K562 (cell line): Measurements from ENCODE around the gene S100A8. TPM values are rescaled to one million over a fixed set of nuclear protein-coding genes. Genes with fewer than 3 reads are reported as not detected.

ENCODE experiments used
- ATAC-seq: fragments of 200-7000 bp; cut with Tn5 transposase; 3 replicates; pipeline ENCODE4 v1.9.1; 2020; ENCODE audit warnings: moderate library complexity
- BruUV-seq: library from RNA; stranded (reverse); fragments of 400-500 nt; replicated peaks from 2 replicates; lab custom pipeline; 2021; lab: Mats Ljungman, UMichigan
- CTCF ChIA-PET: fragments of 300-600 bp; formaldehyde crosslinking; extraction: SDS; loops from one replicate; lab custom pipeline; 2021; ENCODE audit warnings: low intra/inter-chr PET ratio; lab: Yijun Ruan, JAX
- POLR2A ChIA-PET: fragments of 300-600, 350-650 bp; sonication (Branson Sonifier 250); formaldehyde crosslinking; extraction: SDS; loops from one replicate; lab custom pipeline; 2021; ENCODE audit warnings: antibody characterized with exemption, inconsistent platforms; lab: Yijun Ruan, JAX
- DNase-seq, 4 experiments: peaks; one replicate each; pipeline versions ENCODE4 v3.0.0 to v3.0.0-alpha.2; 2011 to 2018; ENCODE audit warnings: low spot score in 3 of 4, mixed read lengths in 3 of 4; ENCODE audit errors: extremely low read depth in 1 of 4
- FAIRE-seq: peaks from 2 replicates; lab custom pipeline; 2011; peaks lifted over from hg19 to GRCh38; lab: Jason Lieb, UNC
- H2AFZ ChIP-seq: 2 replicates; pipeline ENCODE4 v1.6.0; 2011; ENCODE audit warnings: low read depth, low read length, control low read depth, inconsistent platforms
- H3K27ac ChIP-seq: fragments of 200-600 bp; 3 replicates; pipeline ENCODE4 v1.8.0; 2011; ENCODE audit warnings: low read depth, mild to moderate bottlenecking, control low read depth, inconsistent platforms, low read length, moderate library complexity, mixed read lengths; ENCODE audit errors: extremely low read depth
- H3K27me3 ChIP-seq, 2 experiments: fragments of 300-600 bp in 1 of 2; 2 replicates in 1 of 2; 3 replicates in 1 of 2; pipeline versions ENCODE4 v1.6.0 to v1.8.0; 2011; ENCODE audit warnings: inconsistent platforms in 2 of 2, low read length in 2 of 2, mild to moderate bottlenecking in 1 of 2, mixed read lengths in 1 of 2, moderate library complexity in 1 of 2; ENCODE audit not compliant: control insufficient read depth in 2 of 2, insufficient read depth in 2 of 2
- H3K36me3 ChIP-seq: fragments of 300-600 bp; 3 replicates; pipeline ENCODE4 v1.8.0; 2011; ENCODE audit warnings: mild to moderate bottlenecking, low read length, inconsistent platforms; ENCODE audit not compliant: control insufficient read depth, insufficient read depth
- H3K4me1 ChIP-seq, 2 experiments: fragments of 200-600 bp in 1 of 2; replicated peaks in 1 of 2; 2 replicates in 1 of 2; 3 replicates in 1 of 2; pipeline versions ENCODE4 v1.5.1 to v1.8.0; 2011; ENCODE audit warnings: inconsistent platforms in 2 of 2, low read length in 2 of 2, mild to moderate bottlenecking in 1 of 2, mixed read lengths in 1 of 2, moderate library complexity in 1 of 2; ENCODE audit not compliant: control insufficient read depth in 2 of 2, insufficient read depth in 2 of 2
- H3K4me2 ChIP-seq: 2 replicates; pipeline ENCODE4 v1.6.1; 2011; ENCODE audit warnings: low read length, control low read depth, inconsistent platforms, mixed read lengths; ENCODE audit not compliant: insufficient read depth
- H3K4me3 ChIP-seq: fragments of 200-600 bp; sonication (generic), shearing (Covaris generic); 2 replicates; pipeline ENCODE4 v1.5.1; 2016; ENCODE audit warnings: control low read depth, inconsistent platforms
- H3K79me2 ChIP-seq: fragments of 200-600 bp; 3 replicates; pipeline ENCODE4 v1.8.0; 2011; ENCODE audit warnings: low read length, inconsistent platforms; ENCODE audit not compliant: control insufficient read depth, insufficient read depth
- H3K9ac ChIP-seq, 2 experiments: 2 replicates each; pipeline versions ENCODE4 v1.6.0 to v1.6.1; 2011; ENCODE audit warnings: low read depth in 2 of 2, low read length in 2 of 2, control low read depth in 1 of 2, inconsistent platforms in 1 of 2, mild to moderate bottlenecking in 1 of 2, mixed read lengths in 1 of 2; ENCODE audit not compliant: insufficient read depth in 1 of 2
- H3K9me1 ChIP-seq: one replicate; pipeline ENCODE4 v1.6.0; 2011; ENCODE audit warnings: inconsistent platforms, mild to moderate bottlenecking, low read length, moderate library complexity; ENCODE audit not compliant: control insufficient read depth, insufficient read depth
- H3K9me3 ChIP-seq: replicated peaks from 2 replicates; pipeline ENCODE4 v1.5.1; 2011; ENCODE audit warnings: low read depth, low read length, inconsistent platforms; ENCODE audit not compliant: control insufficient read depth, insufficient read depth
- H4K20me1 ChIP-seq: replicated peaks from 2 replicates; pipeline ENCODE4 v1.6.1; 2011; ENCODE audit warnings: low read length, inconsistent platforms, mixed read lengths; ENCODE audit not compliant: control insufficient read depth, insufficient read depth
- CEBPB ChIP-seq: fragments of 450-650 bp; IDR thresholded peaks from 2 replicates; pipeline ENCODE4 v1.6.1; 2016; ENCODE audit warnings: missing genetic modification characterization, missing compliant biosample characterization
- GATAD2B ChIP-seq: fragments of 450-650 bp; IDR thresholded peaks from 2 replicates; pipeline ENCODE4 v1.6.1; 2017; ENCODE audit warnings: mild to moderate bottlenecking, borderline replicate concordance
- NCOA4 ChIP-seq: fragments of 450-650 bp; IDR thresholded peaks from 2 replicates; pipeline ENCODE4 v1.6.1; 2018; ENCODE audit warnings: mild to moderate bottlenecking; ENCODE audit not compliant: partially characterized antibody
- NR2C2 ChIP-seq, 2 experiments: fragments of 200-800 bp in 1 of 2; sonication (Bioruptor generic) in 1 of 2; sonication (generic) in 1 of 2; formaldehyde crosslinking in 1 of 2; IDR thresholded peaks; 2 replicates each; pipeline versions ENCODE4 v1.6.1 to v1.8.0; 2016 to 2022; ENCODE audit warnings: mild to moderate bottlenecking in 1 of 2, missing compliant biosample characterization in 1 of 2, missing genetic modification characterization in 1 of 2, missing genetic modification reagents in 1 of 2
- USF2 ChIP-seq: sonication (generic); formaldehyde crosslinking; IDR thresholded peaks from 2 replicates; pipeline ENCODE4 v1.5.0; 2020; ENCODE audit warnings: missing genetic modification reagents
- WGBS: fragments of 100-300 bp; shearing (Covaris generic); methylation state at CpG from one replicate; pipeline ENCODE4 v1.1.6; 2016; ENCODE audit warnings: low coverage, mixed read lengths; ENCODE audit not compliant: insufficient coverage; ENCODE audit errors: missing lambda C conversion rate; 5-methylcytosine and 5-hydroxymethylcytosine counted together
- in situ Hi-C: fragments of 300-500 bp; cut with MboI; formaldehyde crosslinking; loops from 4 replicates; pipeline ENCODE4 v1.15.0; 2018; ENCODE audit warnings: inconsistent platforms, mixed read lengths
- intact Hi-C: fragments of 100-400 bp; cut with micrococcal nuclease; formaldehyde crosslinking; loops from 2 replicates; pipeline ENCODE4 v1.14.2; 2022
- polyA plus RNA-seq, 8 experiments: library from polyadenylated mRNA; depleted of rRNA in 4 of 8; stranded (reverse) in 5 of 8; unstranded in 3 of 8; fragments of >200 nt; fragmentation: Nextera tagmentation in 2 of 8; fragmentation: Illumina TruSeq in 1 of 8; extraction: Ambion mirVana in 2 of 8; extraction: Trizol in 1 of 8; gene quantifications; 2 replicates each; pipeline versions ENCODE4 v1.2.1 to v1.2.3, GENCODE V29; 2011 to 2014; ENCODE audit warnings: inconsistent platforms in 1 of 8, missing spikeins in 1 of 8
- total RNA-seq, 7 experiments: library from RNA; depleted of rRNA in 6 of 7; stranded (reverse); fragments of >200 nt in 6 of 7; fragmentation: Illumina TruSeq in 2 of 7; extraction: Trizol in 2 of 7; gene quantifications; 2 replicates each; pipeline versions ENCODE4 v1.2.1 to v1.2.3, GENCODE V29; 2011 to 2021; ENCODE audit warnings: low replicate concordance in 1 of 7
- TF ChIP-seq, protein P1 (sequence below), 2 experiments: IDR thresholded peaks; 2 replicates each; pipeline ENCODE4 v1.6.1; 2011; ENCODE audit warnings: borderline replicate concordance in 1 of 2, control low read depth in 1 of 2, low read depth in 1 of 2, low read length in 1 of 2, mild to moderate bottlenecking in 1 of 2, mixed read lengths in 1 of 2, moderate library complexity in 1 of 2; ENCODE audit not compliant: insufficient read depth in 1 of 2, insufficient read length in 1 of 2, poor library complexity in 1 of 2, severe bottlenecking in 1 of 2; ENCODE audit errors: extremely low read depth in 1 of 2

S100A8 gene
- total and polyA plus RNA-seq, 9 of the 15 experiments (the other 6 are each of a cell fraction or from before 2014, with no cell fraction given): 0.15 to 0.60 TPM; not detected in 7

DNA sequence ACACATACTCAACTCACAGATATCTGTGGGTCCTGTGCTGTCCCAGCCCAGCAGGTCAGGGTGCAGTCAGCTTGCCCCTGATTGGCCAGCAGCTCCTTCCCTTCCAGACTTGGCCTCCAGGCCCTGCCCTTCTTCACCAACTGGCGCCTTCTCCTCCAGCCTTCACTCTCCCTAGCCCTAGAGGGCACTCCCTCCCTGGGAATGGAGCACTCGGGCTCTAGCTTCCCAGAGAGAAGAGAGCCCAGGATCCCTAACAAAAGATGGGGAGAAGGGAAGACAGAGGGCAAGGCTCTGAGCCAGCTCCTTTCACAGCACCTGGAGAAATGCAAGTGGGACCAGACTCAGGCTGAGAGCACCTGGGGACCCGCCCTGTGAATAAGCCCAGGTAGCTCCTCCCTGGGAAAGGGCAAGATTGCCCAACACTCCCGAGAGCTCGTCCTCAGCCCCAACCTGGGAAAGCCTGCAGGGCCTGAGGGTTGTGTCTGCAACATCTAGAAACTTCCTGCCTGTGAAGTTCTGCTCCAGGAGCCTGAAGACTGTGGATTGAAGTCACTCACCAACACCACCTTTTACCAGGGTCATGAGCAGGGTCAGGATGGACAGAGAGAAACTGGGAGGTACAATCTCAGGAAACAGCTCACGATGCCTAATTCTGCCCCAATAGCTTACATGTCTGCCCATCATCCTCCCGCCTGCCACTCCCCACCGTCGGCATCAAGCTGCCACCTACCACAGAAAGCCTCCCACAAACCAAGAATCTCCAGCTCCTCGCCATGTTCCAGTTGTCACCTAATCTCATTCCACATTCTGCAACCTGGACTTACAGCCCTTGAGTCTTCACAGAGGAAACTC, 42.1 kb downstream of the S100A8 start, which contains the start of gene PGLYRP4:
Gene PGLYRP4 (minus strand): TSS at position 331 of the 852 bp plus-strand sequence. CDS start 909 bp downstream, outside the sequence.
- no peak within 1 kb of the TSS for H3K9ac ChIP-seq
- in situ Hi-C loops: no loop called here
- H4K20me1 ChIP-seq: peaks cover 10% of the 10 kb centered on the region
- ATAC-seq: no peak
- intact Hi-C loops: no loop called here
- peaks cover 15 to 17% of the 10 kb centered on the region in 2 experiments for H3K4me1 ChIP-seq
- CTCF ChIA-PET: interaction anchor here (0.6 kb wide), 1 partner anchor 149 kb away, joined by 5 read pairs; no protein-coding TSS in a partner anchor
- FAIRE-seq: no peak
- no peaks in the 10 kb centered on the region for H3K79me2 ChIP-seq
- H3K27ac ChIP-seq: no peak within 1 kb of the TSS
- H3K4me2 ChIP-seq: no peak within 1 kb of the TSS
- H3K4me3 ChIP-seq: no peak within 1 kb of the TSS
- WGBS: 11% methylated on average over 9 of the region's 10 CpGs
- H3K36me3 ChIP-seq: no peaks in the 10 kb centered on the region
- no peak for DNase-seq
- H3K9me3 ChIP-seq: no peaks in the 10 kb centered on the region
- peaks cover 3 to 15% of the 10 kb centered on the region in 2 experiments; a peak in 3 of 5 replicates for H3K27me3 ChIP-seq
- H2AFZ ChIP-seq: no peak within 1 kb of the TSS
- TF ChIP-seq CEBPB (0 out of 2 replicates have a peak, but pooled peaks have one; percentile 39), GATAD2B (no peak)
- no peaks in the 10 kb centered on the region for H3K9me1 ChIP-seq
- BruUV-seq: no TSS peak
- POLR2A ChIA-PET: interaction anchor here (0.6 to 0.9 kb wide), 7 partner anchors 12 to 301 kb away, joined by 3 to 4 read pairs (median 3); no protein-coding TSS in a partner anchor

- Histone ChIP-seq H3K9me1 (no peaks in the 10 kb centered on the region), H3K4me3 (no peak overlapping the region), H3K9ac (no peak overlapping the region), H2AFZ (no peak overlapping the region), H3K4me2 (no peak overlapping the region), H3K4me1 (peaks cover 22 to 24% of the 10 kb centered on the region in 2 experiments), H3K36me3 (no peaks in the 10 kb centered on the region), H3K27me3 (peaks cover 3 to 15% of the 10 kb centered on the region in 2 experiments; a peak in 3 of 5 replicates), H3K79me2 (no peaks in the 10 kb centered on the region), H4K20me1 (peaks cover 14% of the 10 kb centered on the region), H3K9me3 (no peaks in the 10 kb centered on the region), H3K27ac (no peak overlapping the region)
- ChIA-PET CTCF (no interaction called here), POLR2A (interaction anchor here (0.6 kb wide), 2 partner anchors 290 to 302 kb away, joined by 3 to 4 read pairs; no protein-coding TSS in a partner anchor)
- no peak for FAIRE-seq
- intact Hi-C loops (no loop called here), in situ Hi-C loops (no loop called here)
- BruUV-seq: no TSS peak
- 12% methylated on average over 7 of the region's 7 CpGs for WGBS
- TF ChIP-seq, protein P1, sequence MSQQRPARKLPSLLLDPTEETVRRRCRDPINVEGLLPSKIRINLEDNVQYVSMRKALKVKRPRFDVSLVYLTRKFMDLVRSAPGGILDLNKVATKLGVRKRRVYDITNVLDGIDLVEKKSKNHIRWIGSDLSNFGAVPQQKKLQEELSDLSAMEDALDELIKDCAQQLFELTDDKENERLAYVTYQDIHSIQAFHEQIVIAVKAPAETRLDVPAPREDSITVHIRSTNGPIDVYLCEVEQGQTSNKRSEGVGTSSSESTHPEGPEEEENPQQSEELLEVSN (IDR thresholded peaks at IDR 0.05; ENCODE audit: borderline replicate concordance in 1 of 2, extremely low read depth in 1 of 2, insufficient read depth in 1 of 2, insufficient read length in 1 of 2, low read depth in 1 of 2, low read length in 1 of 2, poor library complexity in 1 of 2, severe bottlenecking in 1 of 2): no peak
- 0 out of 2 replicates have a peak, but pooled peaks have one; percentile 1 for TF ChIP-seq USF2 (CRISPR knock-in tag)
- TF ChIP-seq NR2C2 (CRISPR knock-in tag; IDR thresholded peaks at IDR 0.05): no peak
- TF ChIP-seq NR2C2 (tag; IDR thresholded peaks at IDR 0.05): no peak
- no peak for TF ChIP-seq NCOA4
- ATAC-seq: no peak
- DNase-seq: no peak
These were observed 43.0 kb downstream of the S100A8 start for GRCh38 chr1:153347856-153348255.
